Spinal cord (tissue), 10 donors: ENCODE results near the gene POFUT1. TPM values are rescaled to one million over a fixed set of nuclear protein-coding genes. Genes with fewer than 3 reads are reported as not detected.
"Not testable (repeated sequence)": the region's sequence is repeated elsewhere in the genome, so short reads cannot be mapped to it uniquely, and the experiment has no call there.

ENCODE experiments used
- DNase-seq, 6 donors: peaks; one replicate each; pipeline versions ENCODE4 v3.0.0 to v3.0.0-alpha.2; 2013 to 2015; ENCODE audit warnings: low spot score in 6 of 6, low read depth in 4 of 6
- H3K27ac ChIP-seq: one replicate; pipeline ENCODE4 v1.5.1; 2013; ENCODE audit warnings: low read depth, low read length, control low read depth
- H3K27me3 ChIP-seq: one replicate; pipeline ENCODE4 v1.6.1; 2013; ENCODE audit warnings: low read length; ENCODE audit not compliant: control insufficient read depth, insufficient read depth
- H3K36me3 ChIP-seq: one replicate; pipeline ENCODE4 v1.6.1; 2013; ENCODE audit warnings: low read length; ENCODE audit not compliant: control insufficient read depth, insufficient read depth
- H3K4me1 ChIP-seq: one replicate; pipeline ENCODE4 v1.6.1; 2013; ENCODE audit warnings: low read length; ENCODE audit not compliant: control insufficient read depth, insufficient read depth
- H3K4me3 ChIP-seq: one replicate; pipeline ENCODE4 v1.5.1; 2013; ENCODE audit warnings: low read depth, low read length, control low read depth
- H3K9me3 ChIP-seq: one replicate; pipeline ENCODE4 v1.6.1; 2013; ENCODE audit warnings: low read length; ENCODE audit not compliant: control insufficient read depth, insufficient read depth
- WGBS: methylation state at CpG from one replicate; pipeline ENCODE4 v1.1.5; 2013; ENCODE audit warnings: missing lambda C conversion rate; ENCODE audit not compliant: insufficient coverage; 5-methylcytosine and 5-hydroxymethylcytosine counted together
- polyA plus RNA-seq, 2 donors: library from polyadenylated mRNA; unstranded; fragments of 120-200 nt; gene quantifications; one replicate each; pipeline ENCODE4 v1.2.1, GENCODE V29; 2013; ENCODE audit not compliant: insufficient read length in 2 of 2
- total RNA-seq, 2 donors: library from RNA; depleted of rRNA in 1 of 2; stranded (reverse); fragments of 120-200 nt in 1 of 2; fragments of >200 nt in 1 of 2; gene quantifications; one replicate each; pipeline versions ENCODE4 v1.2.3 to v1.2.4, GENCODE V29; 2013 to 2014
- donor health status: healthy.

Gene POFUT1
- total and polyA plus RNA-seq, 4 donors: 21.3 to 32.9 (median 25.2) TPM

- WGBS: 86% methylated on average over 8 of the region's 8 CpGs
- no peaks in the 10 kb centered on the region for H3K27me3 ChIP-seq
- H3K4me3 ChIP-seq: no peak overlapping the region
- H3K9me3 ChIP-seq: no peaks in the 10 kb centered on the region
- peaks cover 51% of the 10 kb centered on the region for H3K36me3 ChIP-seq
- H3K4me1 ChIP-seq: no peaks in the 10 kb centered on the region
- peak in 1 of 6 donors; percentile 17 for DNase-seq
- H3K27ac ChIP-seq: no peak overlapping the region
Measured at GRCh38 chr20:32165836-32166545, 41.7 kb upstream of the POFUT1 start.

- no CpG with 5 or more reads among the region's 4 CpGs for WGBS
- Histone ChIP-seq H3K9me3 (no peaks in the 10 kb centered on the region), H3K27me3 (no peaks in the 10 kb centered on the region), H3K4me1 (no peaks in the 10 kb centered on the region), H3K27ac (no peak overlapping the region), H3K4me3 (no peak overlapping the region), H3K36me3 (peaks cover 36% of the 10 kb centered on the region)
- DNase-seq: no peak
Measured at GRCh38 chr20:32167552-32167951, 40.1 kb upstream of the POFUT1 start.

DNA sequence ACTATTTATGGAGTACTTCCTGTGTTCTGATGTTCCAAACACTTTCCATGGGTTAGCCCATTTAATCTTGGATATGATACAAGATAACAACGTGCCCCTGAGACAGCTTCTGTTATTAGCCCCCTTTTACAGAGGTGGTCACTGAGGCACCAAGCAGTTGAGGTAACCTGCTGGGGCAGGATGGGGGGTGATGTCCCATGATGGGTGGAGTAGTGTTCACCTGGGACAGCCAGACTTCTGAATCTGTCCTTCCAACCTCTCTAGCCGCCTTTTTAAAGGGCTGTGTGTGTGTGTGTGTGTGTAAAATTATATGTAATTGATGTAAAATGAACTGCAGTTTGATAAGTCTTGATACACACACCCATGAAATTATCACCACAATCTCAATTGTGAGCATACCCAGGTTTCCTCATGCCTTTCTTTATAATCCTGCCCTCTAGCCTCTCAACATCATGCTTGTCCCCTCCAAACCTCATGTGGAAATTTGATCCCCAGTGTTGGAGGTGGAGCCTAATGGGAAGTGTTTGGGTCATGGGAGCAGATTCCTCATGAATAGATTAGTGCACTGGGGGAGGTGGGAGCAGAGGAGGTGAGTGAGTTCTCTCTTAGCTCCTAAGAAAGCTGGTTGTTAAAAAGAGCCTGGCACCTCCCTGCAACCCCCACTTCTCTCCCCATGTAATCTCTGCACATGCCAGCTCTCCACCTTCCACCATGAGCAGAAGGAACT, 39.3 kb upstream of the POFUT1 start:
- Histone ChIP-seq H3K36me3 (peaks cover 33% of the 10 kb centered on the region), H3K4me1 (no peaks in the 10 kb centered on the region), H3K9me3 (no peaks in the 10 kb centered on the region), H3K4me3 (no peak overlapping the region), H3K27me3 (no peaks in the 10 kb centered on the region), H3K27ac (no peak overlapping the region)
- no peak for DNase-seq
- 86% methylated on average over 1 of the region's 2 CpGs for WGBS

- not testable (repeated sequence) for DNase-seq
Measured at GRCh38 chr20:32177696-32178095, 30.0 kb upstream of the POFUT1 start.

DNA sequence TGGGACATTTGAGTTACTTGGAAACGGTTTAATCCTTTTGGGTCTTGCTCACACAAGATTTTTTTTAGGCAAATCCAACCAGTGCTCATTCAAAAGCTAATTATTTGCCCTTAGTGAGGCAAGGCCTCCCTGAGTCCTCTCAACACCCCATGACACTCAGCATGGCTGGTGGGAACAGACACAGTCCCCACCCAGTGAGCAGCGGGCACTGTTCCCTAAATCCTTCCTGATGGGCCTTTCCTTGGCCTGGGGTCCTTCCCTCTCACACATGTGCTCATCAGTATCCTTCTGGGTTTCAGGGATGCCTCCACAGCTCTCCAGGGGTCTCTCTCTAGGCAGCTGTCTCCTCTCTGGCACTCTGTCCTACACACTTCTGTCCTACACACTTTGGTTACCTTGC, 28.2 kb upstream of the POFUT1 start:
- 60% methylated on average over 2 of the region's 2 CpGs for WGBS
- no peak for DNase-seq
- H3K4me1 ChIP-seq: no peaks in the 10 kb centered on the region
- H3K9me3 ChIP-seq: no peaks in the 10 kb centered on the region
- no peaks in the 10 kb centered on the region for H3K36me3 ChIP-seq
- no peak overlapping the region for H3K4me3 ChIP-seq
- H3K27ac ChIP-seq: no peak overlapping the region
- H3K27me3 ChIP-seq: no peaks in the 10 kb centered on the region

More at GRCh38 chr20:32177696-32178095, 30.0 kb upstream of the POFUT1 start:
- not testable (repeated sequence) for H3K4me3 ChIP-seq, H3K27me3 ChIP-seq, H3K4me1 ChIP-seq, H3K9me3 ChIP-seq, H3K27ac ChIP-seq, H3K36me3 ChIP-seq
- 100% methylated on average over 4 of the region's 7 CpGs for WGBS

GRCh38 chr20:32179934-32180333, 27.7 kb upstream of the POFUT1 start:
- no peaks in the 10 kb centered on the region for H3K27me3 ChIP-seq
- no CpG with 5 or more reads among the region's 4 CpGs for WGBS
- no peak overlapping the region for H3K27ac ChIP-seq
- H3K4me1 ChIP-seq: no peaks in the 10 kb centered on the region
- H3K4me3 ChIP-seq: no peak overlapping the region
- no peaks in the 10 kb centered on the region for H3K36me3 ChIP-seq
- no peak for DNase-seq
- H3K9me3 ChIP-seq: no peaks in the 10 kb centered on the region

- DNase-seq: no peak
- Histone ChIP-seq H3K4me1 (no peaks in the 10 kb centered on the region), H3K4me3 (no peak overlapping the region), H3K9me3 (no peaks in the 10 kb centered on the region), H3K27ac (no peak overlapping the region), H3K36me3 (no peaks in the 10 kb centered on the region), H3K27me3 (no peaks in the 10 kb centered on the region)
- no CpG with 5 or more reads among the region's 2 CpGs for WGBS
Measured at GRCh38 chr20:32181606-32182005, 26.1 kb upstream of the POFUT1 start.

GRCh38 chr20:32183947-32184635, 23.6 kb upstream of the POFUT1 start:
- peaks cover 14% of the 10 kb centered on the region for H3K4me1 ChIP-seq
- no peaks in the 10 kb centered on the region for H3K27me3 ChIP-seq
- no peak overlapping the region for H3K4me3 ChIP-seq
- DNase-seq: no peak
- H3K27ac ChIP-seq: no peak overlapping the region
- H3K36me3 ChIP-seq: peaks cover 13% of the 10 kb centered on the region
- no peaks in the 10 kb centered on the region for H3K9me3 ChIP-seq
- WGBS: 86% methylated on average over 4 of the region's 4 CpGs

DNA sequence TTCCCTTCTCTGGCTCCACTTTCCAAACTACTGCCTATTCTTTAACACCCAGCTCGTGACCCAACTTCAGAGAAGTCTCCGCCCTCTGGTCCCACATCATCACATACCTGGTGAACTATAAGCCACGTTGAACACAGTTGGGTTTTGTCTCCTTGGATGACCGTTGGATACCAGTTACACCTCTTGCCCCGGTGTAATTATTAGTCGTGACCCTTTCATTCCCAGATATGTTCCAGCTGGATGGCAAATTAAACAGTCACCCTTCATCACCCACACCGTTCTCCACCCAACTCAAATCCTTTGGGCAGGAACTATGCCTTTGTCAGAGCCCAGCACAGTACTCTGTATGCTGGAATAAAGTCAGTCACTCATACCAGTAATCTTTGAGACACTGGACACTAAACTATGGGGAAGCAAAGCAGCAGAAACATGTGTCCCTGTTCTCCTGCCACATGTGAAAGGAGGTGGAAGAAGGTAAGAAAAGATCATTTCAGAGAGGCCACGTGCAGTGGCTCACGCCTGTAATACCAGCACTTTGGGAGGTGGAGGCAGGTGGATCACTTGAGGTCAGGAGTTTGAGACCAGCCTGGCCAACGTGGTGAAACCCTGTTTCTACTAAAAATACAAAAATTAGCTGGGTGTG, 22.6 kb upstream of the POFUT1 start:
- peaks cover 15% of the 10 kb centered on the region for H3K36me3 ChIP-seq
- no peak overlapping the region for H3K27ac ChIP-seq
- H3K27me3 ChIP-seq: no peaks in the 10 kb centered on the region
- H3K4me1 ChIP-seq: peaks cover 21% of the 10 kb centered on the region
- no peaks in the 10 kb centered on the region for H3K9me3 ChIP-seq
- DNase-seq: no peak
- WGBS: 69% methylated on average over 9 of the region's 10 CpGs
- no peak overlapping the region for H3K4me3 ChIP-seq
